GM23338 (cell line): ENCODE data around the gene SYNE1. TPM values are rescaled to one million over a fixed set of nuclear protein-coding genes. Genes with fewer than 3 reads are reported as not detected.

Experiments
- ATAC-seq: fragments of 200-7000 bp; cut with Tn5 transposase; 3 replicates; pipeline ENCODE4 v1.9.1; 2020
- DNase-seq: peaks from one replicate; pipeline ENCODE4 v3.0.0-alpha.2; 2015; ENCODE audit warnings: low spot score
- H2AFZ ChIP-seq: fragments of 200-600 bp; sonication (generic); 2 replicates; pipeline ENCODE4 v1.8.0; 2016; ENCODE audit warnings: antibody characterized with exemption, mild to moderate bottlenecking, moderate library complexity
- H3F3A ChIP-seq: fragments of 200-600 bp; sonication (generic); replicated peaks from 2 replicates; pipeline ENCODE4 v1.8.0; 2017; ENCODE audit warnings: antibody characterized with exemption, mixed run types, low read depth
- H3K27ac ChIP-seq: fragments of 200-600 bp; sonication (generic); 2 replicates; pipeline ENCODE4 v1.6.1; 2016; ENCODE audit warnings: low read depth
- H3K27me3 ChIP-seq: fragments of 200-600 bp; sonication (generic); 2 replicates; pipeline ENCODE4 v1.8.0; 2016; ENCODE audit warnings: mild to moderate bottlenecking, mixed run types, moderate library complexity; ENCODE audit not compliant: insufficient read depth
- H3K36me3 ChIP-seq: fragments of 200-600 bp; sonication (generic); 2 replicates; pipeline ENCODE4 v1.8.0; 2016; ENCODE audit warnings: mild to moderate bottlenecking; ENCODE audit not compliant: insufficient read depth
- H3K4me1 ChIP-seq: fragments of 200-600 bp; sonication (generic); 2 replicates; pipeline ENCODE4 v1.8.0; 2016; ENCODE audit warnings: mild to moderate bottlenecking, moderate library complexity; ENCODE audit not compliant: insufficient read depth
- H3K4me2 ChIP-seq: fragments of 200-600 bp; sonication (generic); 2 replicates; pipeline ENCODE4 v1.7.1; 2017; ENCODE audit warnings: mixed run types
- H3K4me3 ChIP-seq: fragments of 200-600 bp; sonication (generic); 2 replicates; pipeline ENCODE4 v1.6.1; 2016; ENCODE audit warnings: mixed run types
- H3K79me2 ChIP-seq: fragments of 200-600 bp; sonication (generic); replicated peaks from 2 replicates; pipeline ENCODE4 v1.8.0; 2017; ENCODE audit warnings: mild to moderate bottlenecking; ENCODE audit not compliant: insufficient read depth
- H3K9me2 ChIP-seq: fragments of 200-600 bp; sonication (generic); 2 replicates; pipeline ENCODE4 v1.8.0; 2017; ENCODE audit not compliant: insufficient read depth
- H4K20me1 ChIP-seq: fragments of 200-600 bp; sonication (generic); replicated peaks from 2 replicates; pipeline ENCODE4 v1.8.0; 2017; ENCODE audit warnings: mild to moderate bottlenecking; ENCODE audit not compliant: insufficient read depth
- H3K27ac Mint-ChIP-seq: 2 replicates; pipeline ENCODE4 v1.8.0; 2020; ENCODE audit warnings: inconsistent platforms, mild to moderate bottlenecking, moderate library complexity, mixed read lengths
- H3K27me3 Mint-ChIP-seq: 3 replicates; pipeline ENCODE4 v1.8.0; 2022; ENCODE audit warnings: low read depth, mild to moderate bottlenecking, moderate library complexity, mixed read lengths, inconsistent platforms; ENCODE audit not compliant: insufficient read depth, poor library complexity
- H3K36me3 Mint-ChIP-seq: 3 replicates; pipeline ENCODE4 v1.8.0; 2021; ENCODE audit warnings: low read depth, mild to moderate bottlenecking, inconsistent platforms, moderate library complexity, mixed read lengths
- H3K4me1 Mint-ChIP-seq: 3 replicates; pipeline ENCODE4 v1.8.0; 2020; ENCODE audit warnings: mild to moderate bottlenecking, inconsistent platforms, mixed read lengths
- H3K4me3 Mint-ChIP-seq: 3 replicates; pipeline ENCODE4 v1.8.0; 2021; ENCODE audit warnings: moderate library complexity, mild to moderate bottlenecking, inconsistent platforms, mixed read lengths
- H3K9me3 Mint-ChIP-seq: 3 replicates; pipeline ENCODE4 v1.8.0; 2020; ENCODE audit warnings: moderate library complexity, mild to moderate bottlenecking, inconsistent platforms, mixed read lengths
- CREB1 ChIP-seq: fragments of 250-450 bp; sonication (Bioruptor Pico); IDR thresholded peaks from 2 replicates; pipeline ENCODE4 v1.5.0; 2020; ENCODE audit warnings: low read depth, mild to moderate bottlenecking, moderate library complexity
- CTCF ChIP-seq, 2 experiments: fragments of 200-600 bp in 1 of 2; sonication (generic) in 1 of 2; conservative IDR thresholded peaks; 2 replicates each; pipeline versions ENCODE4 v1.5.1 to v1.6.1; 2016 to 2017; ENCODE audit warnings: antibody characterized with exemption in 2 of 2, low read depth in 2 of 2, mild to moderate bottlenecking in 2 of 2, moderate library complexity in 1 of 2
- ETS1 ChIP-seq: IDR thresholded peaks from 2 replicates; pipeline ENCODE4 v1.6.1; 2016; ENCODE audit warnings: antibody characterized with exemption
- EZH2phosphoT487 ChIP-seq: fragments of 200-600 bp; sonication (generic); IDR thresholded peaks from one replicate; pipeline ENCODE4 v1.8.1; 2018; ENCODE audit warnings: antibody characterized with exemption; ENCODE audit not compliant: unreplicated experiment
- NANOG ChIP-seq: IDR thresholded peaks from 2 replicates; pipeline ENCODE4 v1.6.1; 2016; ENCODE audit warnings: antibody characterized with exemption, borderline replicate concordance
- POLR2AphosphoS5 ChIP-seq: IDR thresholded peaks from 2 replicates; pipeline ENCODE4 v1.6.1; 2016; ENCODE audit warnings: antibody characterized with exemption, low read depth
- STAT1 ChIP-seq: IDR thresholded peaks from one replicate; pipeline ENCODE4 v1.6.1; 2016; ENCODE audit warnings: antibody characterized with exemption; ENCODE audit not compliant: unreplicated experiment
- ZNF114 ChIP-seq: fragments of 250-450 bp; sonication (Bioruptor Pico); IDR thresholded peaks from 2 replicates; pipeline ENCODE4 v1.5.0; 2020; ENCODE audit warnings: mild to moderate bottlenecking, moderate library complexity
- ZNF331 ChIP-seq: fragments of 250-450 bp; sonication (Bioruptor Pico); IDR thresholded peaks from 2 replicates; pipeline ENCODE4 v1.5.0; 2020; ENCODE audit warnings: low read depth, mild to moderate bottlenecking, moderate library complexity
- ZNF462 ChIP-seq: fragments of 250-450 bp; sonication (Bioruptor Pico); IDR thresholded peaks from 2 replicates; pipeline ENCODE4 v1.5.0; 2020; ENCODE audit warnings: mild to moderate bottlenecking, moderate library complexity
- polyA plus RNA-seq: library from polyadenylated mRNA; unstranded; fragments of >200 nt; fragmentation: Nextera tagmentation; extraction: Ambion mirVana; gene quantifications from 2 replicates; pipeline ENCODE4 v1.2.1, GENCODE V29; 2016
- total RNA-seq: library from RNA; depleted of rRNA; stranded (reverse); fragments of >200 nt; shearing (Covaris generic); gene quantifications from 2 replicates; pipeline ENCODE4 v1.2.3, GENCODE V29; 2014

Gene SYNE1
- total and polyA plus RNA-seq, 2 experiments from 2014 or later: 3.9 to 13.6 TPM

- TF ChIP-seq CTCF (conservative IDR thresholded peaks at IDR 0.05; ENCODE audit: low read depth in 2 of 2) (no peak), EZH2phosphoT487 (no peak)
These were observed 490.8 kb downstream of the SYNE1 start (continued) for GRCh38 chr6:152146385-152146784.

GRCh38 chr6:152143359-152143758 is 493.8 kb downstream of the SYNE1 start:
- no peak overlapping the region for H3K4me2 ChIP-seq
- no peaks in the 10 kb centered on the region for H3K36me3 ChIP-seq
- Mint-ChIP-seq H3K9me3 (no peaks in the 10 kb centered on the region), H3K27me3 (peaks cover 2% of the 10 kb centered on the region), H3K36me3 (no peaks in the 10 kb centered on the region), H3K4me1 (peaks cover 10% of the 10 kb centered on the region), H3K27ac (no peak overlapping the region), H3K4me3 (no peak overlapping the region)
- ATAC-seq: no peak
- H2AFZ ChIP-seq: no peak overlapping the region
- H3K9me2 ChIP-seq: no peaks in the 10 kb centered on the region
- no peaks in the 10 kb centered on the region for H3K4me1 ChIP-seq
- no peak for DNase-seq
- no peaks in the 10 kb centered on the region for H4K20me1 ChIP-seq
- no peak overlapping the region for H3K4me3 ChIP-seq
- TF ChIP-seq CTCF (conservative IDR thresholded peaks at IDR 0.05; ENCODE audit: low read depth in 2 of 2) (no peak), POLR2AphosphoS5 (no peak), ETS1 (no peak), CREB1 (no peak), ZNF331 (CRISPR knock-in tag) (no peak), ZNF114 (CRISPR knock-in tag) (no peak), NANOG (no peak), STAT1 (no peak), EZH2phosphoT487 (no peak), ZNF462 (CRISPR knock-in tag) (no peak)
- H3K27ac ChIP-seq: no peak overlapping the region
- H3K27me3 ChIP-seq: no peaks in the 10 kb centered on the region
- H3F3A ChIP-seq: no peaks in the 10 kb centered on the region
- H3K79me2 ChIP-seq: no peaks in the 10 kb centered on the region
